B cell (primary cell): Measurements from ENCODE around the gene GPER1. TPM values are rescaled to one million over a fixed set of nuclear protein-coding genes. Genes with fewer than 3 reads are reported as not detected.

Experiments used
- ATAC-seq: fragments of 200-7000 bp; cut with Tn5 transposase; one replicate; pipeline ENCODE4 v1.10.0; 2021; ENCODE audit warnings: low read depth, mild to moderate bottlenecking, moderate number of reproducible peaks, moderate library complexity
- CTCF ChIA-PET: fragments of 350-600 bp; sonication (Branson Sonifier 250); formaldehyde crosslinking; loops from one replicate; lab custom pipeline; 2021; ENCODE audit warnings: antibody characterized with exemption, inconsistent platforms; lab: Charles Lee
- POLR2A ChIA-PET: fragments of 350-600 bp; sonication (Branson Sonifier 250); formaldehyde crosslinking; loops from one replicate; lab custom pipeline; 2021; ENCODE audit warnings: antibody characterized with exemption; lab: Charles Lee
- DNase-seq: peaks from one replicate; pipeline ENCODE4 v3.0.0; 2013
- H2AFZ ChIP-seq: 2 replicates; pipeline ENCODE4 v1.6.1; 2012; ENCODE audit warnings: mild to moderate bottlenecking, low read depth, low read length; ENCODE audit not compliant: insufficient read depth, poor library complexity, severe bottlenecking
- H3K27ac ChIP-seq, 2 donors: 1 replicate in 1 of 2; 2 replicates in 1 of 2; pipeline ENCODE4 v1.5.1; 2012 to 2013; ENCODE audit warnings: low read length in 2 of 2, mild to moderate bottlenecking in 2 of 2, moderate library complexity in 1 of 2
- H3K27me3 ChIP-seq, 4 experiments: fragments of 200-600 bp in 1 of 4; sonication (generic) in 1 of 4; replicated peaks in 1 of 4; 1 replicate in 2 of 4; 2 replicates in 2 of 4; pipeline versions ENCODE4 v1.6.1 to v1.7.0; 2013 to 2016; ENCODE audit warnings: low read length in 3 of 4, mild to moderate bottlenecking in 2 of 4, mixed read lengths in 1 of 4, moderate library complexity in 1 of 4; ENCODE audit not compliant: insufficient read depth in 4 of 4, control insufficient read depth in 3 of 4; ENCODE audit errors: control extremely low read depth in 1 of 4
- H3K36me3 ChIP-seq, 2 experiments: replicated peaks in 1 of 2; 1 replicate in 1 of 2; 2 replicates in 1 of 2; pipeline versions ENCODE4 v1.6.1 to v1.7.1; 2013; ENCODE audit warnings: low read length in 1 of 2; ENCODE audit not compliant: insufficient read depth in 2 of 2, control insufficient read depth in 1 of 2; ENCODE audit errors: control extremely low read depth in 1 of 2, extremely low read depth in 1 of 2
- H3K4me1 ChIP-seq, 2 donors: fragments of 200-600 bp in 1 of 2; sonication (generic) in 1 of 2; 1 replicate in 1 of 2; 2 replicates in 1 of 2; pipeline versions ENCODE4 v1.5.1 to v1.6.1; 2013 to 2017; ENCODE audit warnings: low read length in 2 of 2; ENCODE audit not compliant: control insufficient read depth in 2 of 2, insufficient read depth in 2 of 2
- H3K4me2 ChIP-seq: replicated peaks from 2 replicates; pipeline ENCODE3; 2012; ENCODE audit warnings: mild to moderate bottlenecking, low read depth, low read length; ENCODE audit not compliant: poor library complexity, severe bottlenecking
- H3K4me3 ChIP-seq, 5 experiments: fragments of 200-600 bp in 1 of 5; sonication (generic) in 1 of 5; 1 replicate in 3 of 5; 2 replicates in 2 of 5; pipeline versions ENCODE4 v1.5.1 to v1.7.0; 2011 to 2016; ENCODE audit warnings: low read length in 4 of 5, mild to moderate bottlenecking in 4 of 5, low read depth in 2 of 5, control low read depth in 1 of 5, moderate library complexity in 1 of 5; ENCODE audit not compliant: insufficient read depth in 1 of 5; ENCODE audit errors: control extremely low read depth in 1 of 5, extremely low read depth in 1 of 5
- H3K79me2 ChIP-seq: fragments of 200-600 bp; sonication (generic); one replicate; pipeline ENCODE4 v1.6.0; 2016; ENCODE audit warnings: low read length; ENCODE audit not compliant: control insufficient read depth, insufficient read depth
- H3K9ac ChIP-seq: fragments of 200-600 bp; sonication (generic); 2 replicates; pipeline ENCODE4 v1.6.1; 2017; ENCODE audit warnings: mild to moderate bottlenecking, low read length, moderate library complexity
- H3K9me3 ChIP-seq, 3 donors: one replicate each; pipeline versions ENCODE4 v1.6.1 to v1.7.1; 2013; ENCODE audit warnings: low read length in 2 of 3; ENCODE audit not compliant: control insufficient read depth in 2 of 3, insufficient read depth in 1 of 3; ENCODE audit errors: control extremely low read depth in 1 of 3
- H4K20me1 ChIP-seq: 2 replicates; pipeline ENCODE4 v1.6.0; 2012; ENCODE audit warnings: mild to moderate bottlenecking, low read length; ENCODE audit not compliant: insufficient read depth, control insufficient read depth, poor library complexity, severe bottlenecking
- H3K27ac Mint-ChIP-seq: one replicate; pipeline ENCODE4 v1.8.0; 2021; ENCODE audit warnings: mixed read lengths
- H3K27me3 Mint-ChIP-seq: one replicate; pipeline ENCODE4 v1.8.0; 2021; ENCODE audit warnings: mixed read lengths
- H3K4me1 Mint-ChIP-seq: one replicate; pipeline ENCODE4 v1.8.0; 2021; ENCODE audit warnings: mixed read lengths
- H3K4me3 Mint-ChIP-seq: one replicate; pipeline ENCODE4 v1.8.0; 2021; ENCODE audit warnings: mixed read lengths
- H3K9me3 Mint-ChIP-seq: one replicate; pipeline ENCODE4 v1.8.0; 2022; ENCODE audit warnings: mixed read lengths; ENCODE audit not compliant: insufficient read depth
- CTCF ChIP-seq: fragments of 200-600 bp; IDR thresholded peaks from one replicate; pipeline ENCODE4 v1.8.0; 2022; ENCODE audit warnings: antibody characterized with exemption, mild to moderate bottlenecking
- EZH2 ChIP-seq: IDR thresholded peaks from 2 replicates; pipeline ENCODE4 v1.6.1; 2012; ENCODE audit warnings: borderline replicate concordance, low read depth, mild to moderate bottlenecking, moderate library complexity, low read length; ENCODE audit not compliant: insufficient read depth, poor library complexity, severe bottlenecking
- WGBS: methylation state at CpG from one replicate; pipeline ENCODE4 v1.1.5; 2013; ENCODE audit warnings: missing lambda C conversion rate; ENCODE audit not compliant: insufficient coverage; 5-methylcytosine and 5-hydroxymethylcytosine counted together
- intact Hi-C: fragments of 100-400 bp; cut with micrococcal nuclease; formaldehyde crosslinking; loops from one replicate; pipeline ENCODE4 v1.10.0; 2022
- polyA plus RNA-seq: library from polyadenylated mRNA; depleted of rRNA; stranded (reverse); fragments of >200 nt; gene quantifications from 2 replicates; pipeline ENCODE4 v1.2.3, GENCODE V29; 2012
- total RNA-seq, 2 donors: library from RNA; stranded (reverse); fragments of 120-200 nt in 1 of 2; gene quantifications; 1 replicate in 1 of 2; 2 replicates in 1 of 2; pipeline versions ENCODE4 v1.2.3 to v1.2.4, GENCODE V29; 2013 to 2022

The GPER1 gene
- total and polyA plus RNA-seq, 2 donors (not counting 1 experiment from before 2014, with no cell fraction given): 3.2 to 21.3 TPM

- POLR2A ChIA-PET: no interaction called here
- TF ChIP-seq EZH2 (no peak), CTCF (no peak)
- Histone ChIP-seq H3K79me2 (no peaks in the 10 kb centered on the region), H3K4me3 (no peak overlapping the region), H3K9me3 (peaks cover 0 to 16% (median 0%) of the 10 kb centered on the region in 3 donors), H3K27me3 (peaks cover 0 to 22% (median 9%) of the 10 kb centered on the region in 4 experiments), H3K4me2 (no peak overlapping the region), H4K20me1 (peaks cover 21% of the 10 kb centered on the region), H3K27ac (no peak overlapping the region), H3K36me3 (no peaks in the 10 kb centered on the region), H2AFZ (no peak overlapping the region), H3K9ac (no peak overlapping the region), H3K4me1 (peaks cover 6 to 15% of the 10 kb centered on the region in 2 donors)
- peaks cover 7% of the 10 kb centered on the region for H3K27me3 Mint-ChIP-seq
- WGBS: 81% methylated on average over 11 of the region's 11 CpGs
- H3K27ac Mint-ChIP-seq: no peak overlapping the region
- CTCF ChIA-PET: interaction anchor here (1.1 to 16.5 kb wide), 3 partner anchors 71 to 107 kb away, joined by 3 to 496 read pairs (median 4); no protein-coding TSS in a partner anchor
- ATAC-seq: no peak
- no peak for DNase-seq
- H3K9me3 Mint-ChIP-seq: no peaks in the 10 kb centered on the region
- H3K4me3 Mint-ChIP-seq: no peak overlapping the region
- intact Hi-C loops: loop anchor here (5.0 to 10.0 kb wide), 3 partner anchors 74 to 154 kb away; no protein-coding TSS in a partner anchor
- H3K4me1 Mint-ChIP-seq: peaks cover 16% of the 10 kb centered on the region
These were observed 19.3 kb upstream of the GPER1 start for GRCh38 chr7:1068619-1069018.

GRCh38 chr7:1070544-1071011, 17.3 kb upstream of the GPER1 start:
- Histone ChIP-seq H3K4me2 (no peak overlapping the region), H3K9ac (no peak overlapping the region), H3K27me3 (peaks cover 0 to 8% (median 0%) of the 10 kb centered on the region in 4 experiments), H3K9me3 (peaks cover 0 to 16% (median 0%) of the 10 kb centered on the region in 3 donors), H3K36me3 (no peaks in the 10 kb centered on the region), H3K4me1 (peaks cover 1 to 7% of the 10 kb centered on the region in 2 donors), H2AFZ (no peak overlapping the region), H3K27ac (no peak overlapping the region), H4K20me1 (peaks cover 13% of the 10 kb centered on the region), H3K79me2 (no peaks in the 10 kb centered on the region), H3K4me3 (no peak overlapping the region)
- intact Hi-C loops: no loop called here
- CTCF ChIA-PET: interaction anchor here (3.1 kb wide), 1 partner anchor 77 kb away, joined by 19 read pairs; no protein-coding TSS in a partner anchor
- Mint-ChIP-seq H3K4me3 (no peak overlapping the region), H3K27ac (peak overlapping the region; percentile 50), H3K9me3 (no peaks in the 10 kb centered on the region), H3K27me3 (peaks cover 3% of the 10 kb centered on the region), H3K4me1 (peaks cover 5% of the 10 kb centered on the region)
- no peak for ATAC-seq
- no peak for DNase-seq
- POLR2A ChIA-PET: no interaction called here
- WGBS: 96% methylated on average over 40 of the region's 42 CpGs
- no peak for TF ChIP-seq EZH2
- TF ChIP-seq CTCF: no peak
